Stimulated activated CD8-positive, alpha-beta memory T cell treated with anti-CD3 and anti-CD28 coated beads, Interleukin-4, amount 100 ng/mL, for 48 hours (primary cell): ENCODE measurements around the gene FAM200C.

Experiments
- DNase-seq: peaks from one replicate; pipeline ENCODE4 v3.0.0-alpha.2; 2020

FAM200C gene

DNA sequence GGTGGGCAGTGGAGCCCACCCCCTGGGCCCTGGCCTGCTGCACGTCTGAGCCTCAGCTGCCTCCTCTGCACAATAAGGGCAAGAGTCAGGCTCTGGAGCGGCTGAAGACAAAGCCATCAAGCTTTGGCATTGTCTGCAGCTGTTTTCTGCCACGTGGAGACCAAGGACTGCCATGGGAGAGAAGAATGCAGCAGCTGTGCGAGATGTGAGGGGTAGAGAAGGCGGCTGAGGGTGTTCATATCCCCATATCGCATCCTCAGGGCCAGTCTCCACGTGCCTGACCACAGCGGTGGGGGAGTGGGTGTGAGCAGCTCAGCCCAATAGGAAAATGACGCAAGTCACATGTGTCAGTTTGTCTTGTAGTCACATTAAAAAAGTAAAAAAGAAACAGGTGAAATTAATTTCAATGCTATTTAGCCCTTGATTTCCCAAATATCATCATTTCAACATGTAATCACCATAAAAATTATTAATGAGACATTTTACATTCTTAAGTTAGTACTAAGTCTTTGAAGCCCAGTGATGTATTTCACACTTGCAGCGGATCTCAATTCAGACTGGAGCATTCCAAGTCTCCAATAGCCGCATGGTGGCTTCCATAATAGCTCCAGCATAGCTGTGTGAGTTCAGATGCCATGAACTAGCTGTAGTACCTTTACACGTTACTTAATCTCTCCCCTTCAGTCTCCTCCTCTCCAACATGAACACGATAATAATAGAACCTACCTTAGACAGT, 36.0 kb downstream of the FAM200C start:
- DNase-seq = no peak

DNA sequence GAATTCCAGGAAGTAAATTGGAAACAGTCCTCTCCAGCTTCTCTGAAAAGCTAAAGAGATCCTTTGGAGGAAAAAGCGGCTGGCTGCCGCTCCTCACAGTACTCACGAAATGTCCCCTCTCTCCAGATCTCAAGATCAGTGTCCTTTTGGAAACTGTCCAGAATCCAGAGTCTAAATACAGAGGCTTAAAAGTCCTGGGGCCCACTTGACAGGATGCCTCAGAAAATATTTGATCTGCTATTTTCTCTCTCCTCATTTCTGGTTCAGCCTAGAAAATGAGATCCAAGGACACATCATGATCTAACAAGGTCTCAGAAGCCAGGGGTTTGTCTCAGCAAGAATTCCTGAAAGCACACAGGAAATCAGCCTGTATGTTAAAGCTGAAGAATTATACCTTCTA, 36.6 kb downstream of the FAM200C start:
- DNase-seq = no peak

DNA sequence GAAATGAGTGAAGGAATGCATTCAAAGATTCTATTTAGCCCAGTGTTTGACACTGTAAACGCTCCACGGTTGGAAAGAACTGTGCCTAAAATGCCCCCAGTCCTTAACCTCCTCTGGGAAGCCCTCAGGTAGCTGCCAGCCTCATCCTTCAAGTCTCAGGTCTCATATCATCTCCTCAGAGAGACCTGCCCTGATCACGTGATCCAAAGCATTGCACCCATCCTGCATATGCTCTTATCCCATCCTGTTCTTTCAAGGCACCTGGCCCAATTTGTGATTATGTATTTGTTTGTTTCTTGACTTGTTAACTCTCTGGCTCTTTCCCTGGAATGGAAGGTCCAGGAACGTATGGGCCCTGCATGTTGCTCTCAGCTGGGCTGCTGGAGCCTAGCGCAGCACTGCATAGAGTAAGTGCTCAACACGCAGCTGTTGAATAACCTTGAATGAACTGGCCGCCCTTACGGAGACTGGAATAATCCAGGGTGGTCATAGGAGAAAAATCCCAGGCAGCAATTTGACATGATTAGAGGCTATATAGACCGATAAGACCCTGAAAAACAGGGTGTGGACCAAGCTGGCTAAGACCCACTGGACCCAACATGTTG, 38.1 kb downstream of the FAM200C start:
- DNase-seq = no peak

GRCh38 chr5:160360310-160360709, 39.5 kb downstream of the FAM200C start:
- no peak for DNase-seq

GRCh38 chr5:160359816-160360215, 40.0 kb downstream of the FAM200C start:
- no peak for DNase-seq

DNA sequence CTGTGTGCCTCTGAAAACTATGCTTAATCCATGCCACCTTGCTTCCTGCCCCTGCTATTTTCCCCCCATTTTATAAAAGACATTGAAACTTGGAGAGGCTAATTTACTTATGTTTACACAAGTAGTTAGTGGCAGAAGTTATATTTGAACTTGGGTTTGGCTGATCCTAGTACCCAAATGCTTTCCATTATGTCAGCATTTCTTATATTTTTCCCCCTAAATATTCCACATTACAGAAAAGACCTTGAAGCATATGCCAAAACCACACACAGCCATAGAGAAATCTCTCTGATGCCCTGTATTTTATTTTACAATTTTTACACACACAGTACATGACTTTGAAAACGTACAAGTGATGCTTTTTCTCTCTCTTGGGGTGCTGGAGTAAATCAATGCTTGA, 40.6 kb downstream of the FAM200C start:
- DNase-seq = no peak

- DNase-seq = no peak
Measured at GRCh38 chr5:160357861-160358411, 41.9 kb downstream of the FAM200C start.

DNA sequence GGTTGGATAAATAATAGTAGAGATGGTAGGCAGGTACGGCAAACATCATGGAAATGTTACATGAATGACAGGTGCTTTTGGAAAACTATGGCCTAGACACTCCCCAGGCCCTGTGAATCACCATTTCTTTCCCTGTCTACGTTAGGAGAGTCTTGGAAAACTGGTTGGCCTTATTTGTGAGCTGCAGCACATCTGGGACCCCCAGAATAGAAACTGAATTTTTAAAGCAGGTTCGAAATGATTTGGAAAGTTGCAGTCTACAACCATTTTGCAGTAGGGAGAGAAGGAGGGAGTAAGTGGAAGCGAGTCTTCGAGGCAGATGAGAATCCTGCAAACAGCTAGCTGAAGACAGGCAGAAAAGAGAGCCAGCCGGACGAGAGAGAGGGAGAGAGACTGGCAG, 42.5 kb downstream of the FAM200C start:
- no peak for DNase-seq

- no peak for DNase-seq
Measured at GRCh38 chr5:160356550-160357347, 43.1 kb downstream of the FAM200C start.

GRCh38 chr5:160354666-160355065, 45.2 kb downstream of the FAM200C start:
- no peak for DNase-seq

DNA sequence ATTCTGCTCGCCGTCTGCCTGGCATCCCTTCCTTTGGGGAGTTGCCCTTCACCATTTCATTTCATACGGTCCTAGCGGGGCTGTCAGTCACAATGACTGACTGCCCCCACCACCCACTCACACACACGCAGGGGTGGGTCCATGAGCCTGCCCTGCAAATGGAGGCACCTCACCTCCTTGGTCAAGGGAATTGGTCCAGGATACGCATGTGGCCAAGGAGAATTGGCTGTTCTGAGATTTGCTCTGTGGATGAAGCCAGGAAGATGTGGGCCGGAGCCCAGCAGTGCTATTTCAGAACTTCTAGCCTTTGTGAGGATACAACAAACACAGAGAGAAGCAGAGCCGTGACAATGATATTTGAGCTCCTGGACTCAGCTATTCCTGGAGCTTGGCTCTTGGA, 46.5 kb downstream of the FAM200C start:
- DNase-seq = no peak

GRCh38 chr5:160352308-160352707, 47.5 kb downstream of the FAM200C start:
- no peak for DNase-seq

GRCh38 chr5:160349935-160350303, 49.9 kb downstream of the FAM200C start:
- no peak for DNase-seq

DNA sequence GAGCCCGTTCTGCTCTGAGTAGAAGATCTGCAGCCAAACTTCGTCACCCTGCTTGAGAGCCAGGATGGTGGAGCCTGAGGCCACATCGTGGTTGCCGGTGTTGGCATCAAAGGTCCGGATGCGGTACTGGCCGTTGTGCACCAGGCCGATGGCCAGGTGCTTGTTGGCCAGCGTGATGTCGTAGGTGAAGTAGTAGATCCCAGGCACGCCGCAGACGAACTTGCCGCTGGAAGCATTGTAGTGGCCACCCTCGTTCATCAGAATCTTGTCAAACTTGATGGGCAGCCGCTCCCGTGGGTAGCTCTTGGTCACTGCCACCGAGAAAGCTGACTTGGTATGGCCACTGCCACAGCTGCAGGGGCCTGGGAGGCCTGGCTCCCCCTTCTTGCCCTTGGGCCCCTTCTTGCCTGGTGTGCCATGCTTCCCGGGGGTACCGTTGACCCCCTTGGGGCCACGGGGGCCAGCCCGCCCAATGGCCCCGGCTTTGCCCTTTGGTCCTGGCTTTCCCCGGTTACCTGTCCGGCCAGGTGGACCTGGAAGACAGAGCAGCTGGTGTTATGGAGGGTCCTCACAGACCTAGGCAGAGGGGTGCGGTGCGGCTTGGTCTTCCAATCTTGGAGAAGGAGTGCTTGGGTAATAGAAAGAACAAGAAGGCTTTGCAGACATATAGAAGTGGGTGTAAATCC, 50.5 kb downstream of the FAM200C start:
- DNase-seq = no peak

GRCh38 chr5:160348080-160348479, 51.8 kb downstream of the FAM200C start:
- no peak for DNase-seq

- DNase-seq = no peak
Measured at GRCh38 chr5:160347448-160347847, 52.4 kb downstream of the FAM200C start.
